Cardiac septum (tissue), 1 donor: ENCODE data around the gene SHANK1. TPM values are rescaled to one million over a fixed set of nuclear protein-coding genes. Genes with fewer than 3 reads are reported as not detected.
"Not testable (repeated sequence)": the region's sequence is repeated elsewhere in the genome, so short reads cannot be mapped to it uniquely, and the experiment has no call there.

Experiments
- DNase-seq: peaks from one replicate; pipeline ENCODE4 v3.0.0-alpha.2; 2020; ENCODE audit warnings: low spot score
- intact Hi-C: fragments of 100-400 bp; cut with DNase I; formaldehyde crosslinking; loops from one replicate; pipeline ENCODE4 v1.14.0; 2022
- long read RNA-seq: library from polyadenylated mRNA; unstranded; transcript quantifications from one replicate; pipeline ENCODE4 v2.0.0, GENCODE V29; 2021
- total RNA-seq: library from RNA; stranded (reverse); fragmentation: NEBNext Ultra II Directional; extraction: Animal tissue kit (Norgen Biotek cat#: 25700); gene quantifications from one replicate; pipeline ENCODE4 v1.2.1, GENCODE V29; 2021
- donor health status: DM: no; HTN: no; CAD: no.

The SHANK1 gene
- total RNA-seq: 1.3 TPM
- long read RNA-seq, partial matches to known transcripts: 0 of 1 reads
- long read RNA-seq, other reads (novel, unspliced or antisense): 1 of 1 reads

- intact Hi-C loops: no loop called here
- DNase-seq: no peak
Observed at GRCh38 chr19:50719566-50719965, at the start of gene SHANK1. SHANK1 (minus strand) TSS chr19:50719802; CDS start chr19:50716919, 2,883 bp downstream.

GRCh38 chr19:50768277-50768676, 48.7 kb upstream of the SHANK1 start:
- intact Hi-C loops: no loop called here

GRCh38 chr19:50767263-50767662, 47.7 kb upstream of the SHANK1 start:
- intact Hi-C loops, DNase-seq: not testable (repeated sequence)

More at GRCh38 chr19:50768277-50768676, 48.7 kb upstream of the SHANK1 start:
- DNase-seq: no peak

GRCh38 chr19:50766746-50767145, 47.1 kb upstream of the SHANK1 start:
- intact Hi-C loops, DNase-seq: not testable (repeated sequence)

- intact Hi-C loops: no loop called here
- no peak for DNase-seq
Observed at GRCh38 chr19:50764409-50764808, 44.8 kb upstream of the SHANK1 start.

GRCh38 chr19:50763521-50763920, 43.9 kb upstream of the SHANK1 start:
- intact Hi-C loops, DNase-seq: not testable (repeated sequence)

GRCh38 chr19:50761501-50761900, 41.9 kb upstream of the SHANK1 start:
- intact Hi-C loops: not testable (repeated sequence)

GRCh38 chr19:50759886-50760285, 40.3 kb upstream of the SHANK1 start:
- DNase-seq: no peak
- intact Hi-C loops: no loop called here

More at GRCh38 chr19:50761501-50761900, 41.9 kb upstream of the SHANK1 start:
- DNase-seq: not testable (repeated sequence)

- intact Hi-C loops: not testable (repeated sequence)
Observed at GRCh38 chr19:50759076-50759475, 39.5 kb upstream of the SHANK1 start.

GRCh38 chr19:50757624-50758023, 38.0 kb upstream of the SHANK1 start:
- DNase-seq, intact Hi-C loops: not testable (repeated sequence)

More at GRCh38 chr19:50759076-50759475, 39.5 kb upstream of the SHANK1 start:
- not testable (repeated sequence) for DNase-seq

GRCh38 chr19:50756244-50756643, 36.6 kb upstream of the SHANK1 start:
- intact Hi-C loops, DNase-seq: not testable (repeated sequence)

- intact Hi-C loops: no loop called here
- DNase-seq: no peak
Observed at GRCh38 chr19:50753879-50754278, 34.3 kb upstream of the SHANK1 start.

- intact Hi-C loops: no loop called here
Observed at GRCh38 chr19:50750010-50750409, 30.4 kb upstream of the SHANK1 start.

GRCh38 chr19:50749490-50749889, 29.9 kb upstream of the SHANK1 start:
- intact Hi-C loops: no loop called here

More at GRCh38 chr19:50750010-50750409, 30.4 kb upstream of the SHANK1 start:
- DNase-seq: no peak

GRCh38 chr19:50747141-50747540, 27.5 kb upstream of the SHANK1 start:
- intact Hi-C loops, DNase-seq: not testable (repeated sequence)

More at GRCh38 chr19:50749490-50749889, 29.9 kb upstream of the SHANK1 start:
- no peak for DNase-seq

GRCh38 chr19:50745221-50745620, 25.6 kb upstream of the SHANK1 start:
- no peak for DNase-seq
- intact Hi-C loops: no loop called here

GRCh38 chr19:50743537-50743936, 23.9 kb upstream of the SHANK1 start:
- intact Hi-C loops: no loop called here
- DNase-seq: no peak

- DNase-seq: no peak
- intact Hi-C loops: no loop called here
Observed at GRCh38 chr19:50741179-50741933, 21.8 kb upstream of the SHANK1 start.

- DNase-seq: no peak
- intact Hi-C loops: no loop called here
Observed at GRCh38 chr19:50739914-50740426, 20.4 kb upstream of the SHANK1 start.

- intact Hi-C loops: no loop called here
Observed at GRCh38 chr19:50739132-50739913, 19.7 kb upstream of the SHANK1 start.

More at GRCh38 chr19:50739132-50739913, 19.7 kb upstream of the SHANK1 start:
- DNase-seq: no peak
